MCF 10A (cell line): ENCODE data around the gene GMDS. TPM values are rescaled to one million over a fixed set of nuclear protein-coding genes. Genes with fewer than 3 reads are reported as not detected.

Experiments used
- BruUV-seq: library from RNA; stranded (reverse); fragments of 400-500 nt; replicated peaks from 2 replicates; lab custom pipeline; 2021; lab: Mats Ljungman, UMichigan
- CTCF ChIA-PET: fragments of 300-600 bp; sonication (Branson Sonifier 250); formaldehyde crosslinking; extraction: SDS; loops from one replicate; lab custom pipeline; 2021; ENCODE audit warnings: antibody characterized with exemption, inconsistent platforms; lab: Yijun Ruan, JAX
- POLR2A ChIA-PET: fragments of 300-600, 350-650 bp; sonication (Branson Sonifier 250); formaldehyde crosslinking; extraction: SDS; loops from one replicate; lab custom pipeline; 2020; ENCODE audit warnings: antibody characterized with exemption, inconsistent platforms; lab: Yijun Ruan, JAX
- DNase-seq: peaks from one replicate; pipeline ENCODE4 v3.0.0-alpha.2; 2018; ENCODE audit not compliant: unreplicated experiment
- H3K27ac Mint-ChIP-seq: one replicate; pipeline ENCODE4 v1.8.0; 2022; ENCODE audit warnings: mild to moderate bottlenecking, low read depth, mixed read lengths; ENCODE audit not compliant: unreplicated experiment
- H3K27me3 Mint-ChIP-seq: one replicate; pipeline ENCODE4 v1.8.0; 2022; ENCODE audit warnings: mixed read lengths; ENCODE audit not compliant: insufficient read depth, unreplicated experiment
- H3K36me3 Mint-ChIP-seq: one replicate; pipeline ENCODE4 v1.8.0; 2022; ENCODE audit warnings: mild to moderate bottlenecking, moderate library complexity, mixed read lengths; ENCODE audit not compliant: insufficient read depth, unreplicated experiment
- H3K4me1 Mint-ChIP-seq: one replicate; pipeline ENCODE4 v1.8.0; 2022; ENCODE audit warnings: mixed read lengths; ENCODE audit not compliant: insufficient read depth, unreplicated experiment
- H3K4me3 Mint-ChIP-seq: one replicate; pipeline ENCODE4 v1.8.0; 2022; ENCODE audit warnings: mild to moderate bottlenecking, moderate library complexity, mixed read lengths; ENCODE audit not compliant: unreplicated experiment
- H3K9me3 Mint-ChIP-seq: one replicate; pipeline ENCODE4 v1.8.0; 2022; ENCODE audit warnings: mixed read lengths; ENCODE audit not compliant: unreplicated experiment
- intact Hi-C: fragments of 100-400 bp; cut with micrococcal nuclease; formaldehyde crosslinking; loops from 2 replicates; pipeline ENCODE4 v1.14.1; 2022
- total RNA-seq: library from RNA; stranded (reverse); gene quantifications from 2 replicates; pipeline ENCODE4 v1.2.3, GENCODE V29; 2022
- TF ChIP-seq, protein P1 (sequence below): fragments of 200-600 bp; IDR thresholded peaks from one replicate; pipeline ENCODE4 v1.8.0; 2022; ENCODE audit warnings: antibody characterized with exemption, mild to moderate bottlenecking; ENCODE audit not compliant: unreplicated experiment

GMDS gene
- total RNA-seq, 1 experiment from 2014 or later = 24.9 TPM

- DNase-seq = no peak
- ChIA-PET POLR2A (interaction anchor here (0.9 kb wide), 1 partner anchor 10 kb away, joined by 4 read pairs; no protein-coding TSS in a partner anchor), CTCF (interaction anchor here (1.3 kb wide), 1 partner anchor 250 kb away, joined by 3 read pairs; no protein-coding TSS in a partner anchor)
- Mint-ChIP-seq H3K27me3 (no peaks in the 10 kb centered on the region), H3K27ac (no peak overlapping the region), H3K9me3 (no peaks in the 10 kb centered on the region), H3K4me3 (no peak overlapping the region), H3K4me1 (peaks cover 6% of the 10 kb centered on the region), H3K36me3 (no peaks in the 10 kb centered on the region)
- TF ChIP-seq, protein P1, sequence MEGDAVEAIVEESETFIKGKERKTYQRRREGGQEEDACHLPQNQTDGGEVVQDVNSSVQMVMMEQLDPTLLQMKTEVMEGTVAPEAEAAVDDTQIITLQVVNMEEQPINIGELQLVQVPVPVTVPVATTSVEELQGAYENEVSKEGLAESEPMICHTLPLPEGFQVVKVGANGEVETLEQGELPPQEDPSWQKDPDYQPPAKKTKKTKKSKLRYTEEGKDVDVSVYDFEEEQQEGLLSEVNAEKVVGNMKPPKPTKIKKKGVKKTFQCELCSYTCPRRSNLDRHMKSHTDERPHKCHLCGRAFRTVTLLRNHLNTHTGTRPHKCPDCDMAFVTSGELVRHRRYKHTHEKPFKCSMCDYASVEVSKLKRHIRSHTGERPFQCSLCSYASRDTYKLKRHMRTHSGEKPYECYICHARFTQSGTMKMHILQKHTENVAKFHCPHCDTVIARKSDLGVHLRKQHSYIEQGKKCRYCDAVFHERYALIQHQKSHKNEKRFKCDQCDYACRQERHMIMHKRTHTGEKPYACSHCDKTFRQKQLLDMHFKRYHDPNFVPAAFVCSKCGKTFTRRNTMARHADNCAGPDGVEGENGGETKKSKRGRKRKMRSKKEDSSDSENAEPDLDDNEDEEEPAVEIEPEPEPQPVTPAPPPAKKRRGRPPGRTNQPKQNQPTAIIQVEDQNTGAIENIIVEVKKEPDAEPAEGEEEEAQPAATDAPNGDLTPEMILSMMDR = no peak
- intact Hi-C loops = loop anchor here (10.0 kb wide), 1 partner anchor 501 kb away; no protein-coding TSS in a partner anchor
- BruUV-seq = no TSS peak
These were observed 391.1 kb downstream of the GMDS start for GRCh38 chr6:1854296-1854695.

DNA sequence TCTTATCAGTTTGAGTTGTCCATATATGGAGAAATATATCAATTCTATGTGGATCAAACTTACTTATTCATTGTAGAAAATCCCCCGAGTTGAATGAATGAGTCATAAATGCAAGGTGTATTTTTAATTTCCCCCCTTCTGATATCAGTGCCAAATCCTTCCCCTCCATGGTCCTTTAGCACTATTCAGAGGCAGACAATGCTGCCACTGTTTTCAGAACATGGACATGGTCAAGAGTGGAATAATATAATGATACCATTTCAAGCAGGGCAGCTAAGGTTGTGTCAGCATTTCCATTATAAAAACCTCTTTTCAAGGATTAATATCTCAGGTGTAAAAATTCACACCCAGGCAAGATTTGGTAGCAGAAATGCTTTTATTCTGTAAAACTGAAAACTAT is 391.6 kb downstream of the GMDS start:
- H3K9me3 Mint-ChIP-seq = no peaks in the 10 kb centered on the region
- ChIA-PET CTCF (interaction anchor here (1.3 kb wide), 1 partner anchor 250 kb away, joined by 3 read pairs; no protein-coding TSS in a partner anchor), POLR2A (interaction anchor here (0.7 kb wide), 1 partner anchor 15 kb away, joined by 3 read pairs; no protein-coding TSS in a partner anchor)
- H3K4me1 Mint-ChIP-seq = peaks cover 6% of the 10 kb centered on the region
- no peak overlapping the region for H3K27ac Mint-ChIP-seq
- TF ChIP-seq, protein P1 = no peak
- no peaks in the 10 kb centered on the region for H3K27me3 Mint-ChIP-seq
- intact Hi-C loops = loop anchor here (10.0 kb wide), 1 partner anchor 501 kb away; no protein-coding TSS in a partner anchor
- no peak overlapping the region for H3K4me3 Mint-ChIP-seq
- no peak for DNase-seq
- BruUV-seq = no TSS peak
- H3K36me3 Mint-ChIP-seq = no peaks in the 10 kb centered on the region

DNA sequence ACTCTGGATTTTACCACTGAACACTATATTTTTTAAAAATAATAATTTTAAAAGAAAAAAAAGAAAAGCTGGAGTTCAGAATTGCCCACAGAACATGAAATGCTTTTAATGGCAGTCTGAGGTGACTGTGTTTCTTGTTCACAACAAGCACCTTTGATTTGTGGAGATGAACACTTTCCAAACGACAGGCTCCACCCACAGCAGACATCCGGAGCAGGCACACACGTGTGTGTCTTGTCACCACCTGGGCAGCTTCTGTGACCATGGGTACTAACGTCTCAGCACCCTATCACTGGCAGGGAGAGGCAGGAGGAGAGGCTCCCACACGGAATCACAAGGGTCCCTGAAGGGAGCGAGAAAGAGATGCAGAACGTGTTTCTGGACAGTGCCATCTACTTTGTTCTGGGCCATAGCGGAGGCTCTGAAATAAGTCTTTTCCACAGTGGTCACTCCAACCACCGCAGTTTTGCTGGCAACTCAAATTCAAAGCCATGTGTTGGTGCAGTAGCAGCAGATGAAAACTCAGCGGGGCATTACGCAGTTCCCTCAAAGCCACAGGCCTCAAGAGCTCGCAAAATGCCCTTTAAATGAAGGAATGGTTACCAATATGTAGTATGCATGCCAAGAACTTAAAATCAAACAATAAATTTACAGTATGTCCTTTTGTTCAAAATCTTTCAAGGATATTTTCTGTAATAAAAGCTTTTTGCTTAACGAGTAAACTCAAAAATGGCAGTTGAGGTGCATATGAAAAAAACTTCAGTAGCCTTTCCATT is 393.5 kb downstream of the GMDS start:
- H3K27me3 Mint-ChIP-seq = no peaks in the 10 kb centered on the region
- BruUV-seq = no TSS peak
- intact Hi-C loops = loop anchor here (10.0 kb wide), 1 partner anchor 503 kb away; no protein-coding TSS in a partner anchor
- no peak overlapping the region for H3K27ac Mint-ChIP-seq
- H3K4me3 Mint-ChIP-seq = no peak overlapping the region
- TF ChIP-seq, protein P1 = no peak
- H3K4me1 Mint-ChIP-seq = peaks cover 6% of the 10 kb centered on the region
- no peaks in the 10 kb centered on the region for H3K36me3 Mint-ChIP-seq
- ChIA-PET CTCF (interaction anchor here (0.6 kb wide), 1 partner anchor 344 kb away, joined by 7 read pairs; no protein-coding TSS in a partner anchor), POLR2A (no interaction called here)
- DNase-seq = no peak
- no peaks in the 10 kb centered on the region for H3K9me3 Mint-ChIP-seq

- ChIA-PET POLR2A (no interaction called here), CTCF (no interaction called here)
- BruUV-seq = no TSS peak
- H3K27ac Mint-ChIP-seq = no peak overlapping the region
- no peaks in the 10 kb centered on the region for H3K4me1 Mint-ChIP-seq
- TF ChIP-seq, protein P1 = no peak
- H3K27me3 Mint-ChIP-seq = no peaks in the 10 kb centered on the region
- no peaks in the 10 kb centered on the region for H3K36me3 Mint-ChIP-seq
- H3K9me3 Mint-ChIP-seq = no peaks in the 10 kb centered on the region
- no peak for DNase-seq
- no peak overlapping the region for H3K4me3 Mint-ChIP-seq
- intact Hi-C loops = loop anchor here (10.0 kb wide), 1 partner anchor 504 kb away; no protein-coding TSS in a partner anchor
These were observed 394.6 kb downstream of the GMDS start for GRCh38 chr6:1850840-1851157.
